ENCODE measurements around the gene AMH. TPM values are rescaled to one million over a fixed set of nuclear protein-coding genes. Genes with fewer than 3 reads are reported as not detected.

AMH gene
- total RNA-seq, 2 experiments from 2014 or later, result 3.3 to 3.5 TPM

GRCh38 chr19:2275588-2276428 is 26.7 kb downstream of the AMH start:
- Mint-ChIP-seq H3K9me3 (no peaks in the 10 kb centered on the region), H3K36me3 (ENCODE audit: low read depth) (peaks cover 43% of the 10 kb centered on the region), H3K27me3 (no peaks in the 10 kb centered on the region), H3K4me3 (no peak overlapping the region), H3K4me1 (ENCODE audit: low read depth) (peaks cover 31% of the 10 kb centered on the region), H3K27ac (peak overlapping the region; percentile 97)
- no peak for TF ChIP-seq CTCF (IDR thresholded peaks at IDR 0.05)
- peaks cover 0 to 6% of the 10 kb centered on the region in 2 experiments for H3K9me3 ChIP-seq (ENCODE audit: control insufficient read depth in 1 of 2, insufficient read depth in 1 of 2, low read length in 2 of 2)
- intact Hi-C loops (cut with DNase I, micrococcal nuclease), result loop anchor here (1.0 to 10.0 kb wide), 3 partner anchors 41 to 339 kb away; no protein-coding TSS in a partner anchor
- peaks cover 53% of the 10 kb centered on the region for H3K4me1 ChIP-seq (ENCODE audit: insufficient read depth, low read length)
- peaks cover 32% of the 10 kb centered on the region for H3K36me3 ChIP-seq (ENCODE audit: insufficient read depth, low read length)
- H3K27me3 ChIP-seq (ENCODE audit: control insufficient read depth in 1 of 2, insufficient read depth in 2 of 2, low read length in 2 of 2), result peaks cover 0 to 6% of the 10 kb centered on the region in 2 experiments
- H3K27ac ChIP-seq (ENCODE audit: low read depth in 1 of 2, low read length in 2 of 2), result no peak overlapping the region
- ATAC-seq (ENCODE audit: poor library complexity) (no peak), DNase-seq (peak in 1 of 14 experiments; percentile 49)
- ChIA-PET CTCF (interaction anchor here (0.5 to 3.3 kb wide), 2 partner anchors 37 to 625 kb away, joined by 4 to 16 read pairs; partner anchors contain the start of gene ZNF57), POLR2A (interaction anchor here (0.6 to 11.5 kb wide), 6 partner anchors 12 to 51 kb away, joined by 3 to 195 read pairs (median 5); partner anchors contain the start of genes JSRP1 and PLEKHJ1)
- H3K4me3 ChIP-seq (ENCODE audit: low read length), result no peak overlapping the region

- H3K4me1 ChIP-seq (ENCODE audit: insufficient read depth, low read length), result peaks cover 50% of the 10 kb centered on the region
- peaks cover 29% of the 10 kb centered on the region for H3K36me3 ChIP-seq (ENCODE audit: insufficient read depth, low read length)
- peaks cover 0 to 6% of the 10 kb centered on the region in 2 experiments for H3K27me3 ChIP-seq (ENCODE audit: control insufficient read depth in 1 of 2, insufficient read depth in 2 of 2, low read length in 2 of 2)
- peaks cover 0 to 6% of the 10 kb centered on the region in 2 experiments for H3K9me3 ChIP-seq (ENCODE audit: control insufficient read depth in 1 of 2, insufficient read depth in 1 of 2, low read length in 2 of 2)
- H3K4me1 Mint-ChIP-seq (ENCODE audit: low read depth), result peaks cover 29% of the 10 kb centered on the region
- no peaks in the 10 kb centered on the region for H3K27me3 Mint-ChIP-seq
- DNase-seq (peak in 1 of 14 experiments; percentile 24), ATAC-seq (ENCODE audit: poor library complexity) (no peak)
- H3K4me3 ChIP-seq (ENCODE audit: low read length), result no peak overlapping the region
- H3K27ac Mint-ChIP-seq, result peak overlapping the region; percentile 15
- H3K36me3 Mint-ChIP-seq (ENCODE audit: low read depth), result peaks cover 39% of the 10 kb centered on the region
- H3K9me3 Mint-ChIP-seq, result no peaks in the 10 kb centered on the region
- no peak for TF ChIP-seq CTCF (IDR thresholded peaks at IDR 0.05)
- H3K4me3 Mint-ChIP-seq, result no peak overlapping the region
- H3K27ac ChIP-seq (ENCODE audit: low read depth in 1 of 2, low read length in 2 of 2), result no peak overlapping the region
- intact Hi-C loops (cut with DNase I, micrococcal nuclease), result loop anchor here in 1 of 2 experiments (5.0 to 10.0 kb wide), 2 partner anchors 41 to 338 kb away; no protein-coding TSS in a partner anchor
- CTCF ChIA-PET, result interaction anchor here (3.3 kb wide), 1 partner anchor 38 kb away, joined by 16 read pairs; no protein-coding TSS in a partner anchor
- POLR2A ChIA-PET, result interaction anchor here (1.9 to 11.5 kb wide), 4 partner anchors 11 to 37 kb away, joined by 6 to 195 read pairs (median 14); partner anchors contain the start of gene JSRP1
Observed at GRCh38 chr19:2276429-2276986, 27.4 kb downstream of the AMH start.

GRCh38 chr19:2277138-2277537 is 28.0 kb downstream of the AMH start:
- Mint-ChIP-seq H3K9me3 (no peaks in the 10 kb centered on the region), H3K36me3 (ENCODE audit: low read depth) (peaks cover 33% of the 10 kb centered on the region), H3K4me1 (ENCODE audit: low read depth) (peaks cover 31% of the 10 kb centered on the region), H3K4me3 (no peak overlapping the region), H3K27me3 (no peaks in the 10 kb centered on the region), H3K27ac (peak overlapping the region; percentile 15)
- Histone ChIP-seq H3K4me1 (ENCODE audit: insufficient read depth, low read length) (peaks cover 50% of the 10 kb centered on the region), H3K27ac (ENCODE audit: low read depth in 1 of 2, low read length in 2 of 2) (no peak overlapping the region), H3K27me3 (ENCODE audit: control insufficient read depth in 1 of 2, insufficient read depth in 2 of 2, low read length in 2 of 2) (peaks cover 0 to 4% of the 10 kb centered on the region in 2 experiments), H3K4me3 (ENCODE audit: low read length) (no peak overlapping the region), H3K36me3 (ENCODE audit: insufficient read depth, low read length) (peaks cover 23% of the 10 kb centered on the region), H3K9me3 (ENCODE audit: control insufficient read depth in 1 of 2, insufficient read depth in 1 of 2, low read length in 2 of 2) (peaks cover 0 to 6% of the 10 kb centered on the region in 2 experiments)
- intact Hi-C loops (cut with DNase I, micrococcal nuclease), result loop anchor here in 1 of 2 experiments (5.0 to 10.0 kb wide), 2 partner anchors 40 to 338 kb away; no protein-coding TSS in a partner anchor
- CTCF ChIA-PET, result no interaction called here
- ATAC-seq (ENCODE audit: poor library complexity) (no peak), DNase-seq (peak in 1 of 14 experiments; percentile 36)
- POLR2A ChIA-PET, result interaction anchor here (1.9 to 11.5 kb wide), 3 partner anchors 11 to 38 kb away, joined by 6 to 195 read pairs (median 6); partner anchors contain the start of gene JSRP1
- TF ChIP-seq CTCF (IDR thresholded peaks at IDR 0.05), result no peak

All from CD4-positive, alpha-beta T cell (primary cell).